SK-N-SH (cell line): Measurements from ENCODE around the gene PLEKHG5.

ENCODE experiments used
- CHD2 ChIP-seq: fragments of 150-350 bp; IDR thresholded peaks from 2 replicates; pipeline ENCODE4 v1.6.1; 2018; ENCODE audit warnings: low read length; ENCODE audit not compliant: partially characterized antibody
- CTCF ChIP-seq: fragments of 200-600 bp; sonication (generic); IDR thresholded peaks from 2 replicates; pipeline ENCODE4 v1.6.1; 2017; ENCODE audit warnings: antibody characterized with exemption, mild to moderate bottlenecking, moderate library complexity
- ELF1 ChIP-seq: IDR thresholded peaks from 2 replicates; pipeline ENCODE4 v1.4.0; 2012
- EP300 ChIP-seq, 2 experiments: IDR thresholded peaks; 2 replicates each; pipeline versions ENCODE4 v1.4.0 to v1.6.1; 2012; ENCODE audit warnings: borderline replicate concordance in 1 of 2, low read depth in 1 of 2, low read length in 1 of 2
- JUND ChIP-seq: IDR thresholded peaks from 2 replicates; pipeline ENCODE4 v1.4.0; 2012
- RFX5 ChIP-seq: IDR thresholded peaks from 2 replicates; pipeline ENCODE4 v1.6.1; 2012; ENCODE audit warnings: mild to moderate bottlenecking, improper control_type of control experiment, low read length
- SMC3 ChIP-seq: IDR thresholded peaks from 2 replicates; pipeline ENCODE4 v1.6.1; 2012; ENCODE audit warnings: low read depth, low read length, improper control_type of control experiment
- TAF1 ChIP-seq: IDR thresholded peaks from 2 replicates; pipeline ENCODE4 v1.6.1; 2012; ENCODE audit warnings: low read depth, mild to moderate bottlenecking, low read length, moderate library complexity, borderline replicate concordance
- TCF12 ChIP-seq: IDR thresholded peaks from 2 replicates; pipeline ENCODE4 v1.4.0; 2012
- TEAD4 ChIP-seq: IDR thresholded peaks from 2 replicates; pipeline ENCODE4 v1.4.0; 2012; ENCODE audit warnings: mild to moderate bottlenecking, borderline replicate concordance; ENCODE audit not compliant: insufficient read depth
- USF2 ChIP-seq: fragments of 150-350 bp; IDR thresholded peaks from 2 replicates; pipeline ENCODE4 v1.6.1; 2017; ENCODE audit warnings: antibody characterized with exemption, low read length, low read depth, borderline replicate concordance
- YY1 ChIP-seq: IDR thresholded peaks from 2 replicates; pipeline ENCODE4 v1.4.0; 2012; ENCODE audit warnings: low read depth, mild to moderate bottlenecking
- ZBTB33 ChIP-seq: IDR thresholded peaks from 2 replicates; pipeline ENCODE4 v1.4.0; 2012; ENCODE audit warnings: low read depth, borderline replicate concordance

DNA sequence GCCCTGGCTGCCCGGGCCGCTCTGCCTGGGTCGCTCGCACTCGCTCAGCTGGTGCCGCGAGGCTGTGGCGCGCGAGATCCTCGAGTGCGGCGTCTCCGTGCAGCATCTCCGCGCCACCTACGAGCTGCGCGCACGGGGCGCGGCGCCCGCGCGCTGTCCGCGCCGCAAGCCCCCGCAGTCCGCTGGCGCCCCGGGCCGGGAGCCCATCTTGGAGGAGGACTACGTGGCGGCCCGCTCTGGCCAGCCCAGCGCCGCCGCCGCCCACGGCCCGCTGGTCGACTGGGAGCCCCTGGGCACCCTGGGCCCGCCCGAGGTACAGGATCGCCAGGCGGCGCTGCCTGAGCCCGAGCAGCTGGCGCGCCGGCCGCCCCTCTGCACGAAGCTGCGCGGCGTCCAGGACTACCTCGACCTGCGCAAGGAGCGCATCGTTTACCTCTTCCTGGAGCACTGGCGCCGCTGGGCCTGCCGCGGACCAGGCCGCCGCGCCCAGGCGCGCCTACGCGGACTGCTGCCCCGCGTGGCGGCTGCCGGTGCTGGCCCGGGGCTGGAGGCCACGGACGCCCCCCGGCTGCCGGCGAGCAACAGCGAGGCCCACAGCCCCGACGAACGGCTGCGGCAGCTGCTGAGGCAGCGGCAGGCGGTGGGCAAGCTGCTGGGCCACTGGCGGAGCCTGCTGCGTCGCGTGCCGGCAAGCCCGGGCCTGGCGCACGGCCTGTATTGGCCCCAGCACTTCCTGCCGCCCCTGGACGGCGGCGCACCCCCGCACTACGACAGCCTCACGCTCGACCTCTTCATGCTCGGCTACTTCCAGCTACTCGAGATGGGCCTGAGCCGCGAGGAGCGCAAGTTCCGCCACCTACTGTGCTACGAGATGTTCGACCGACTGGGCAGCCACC is 36.4 kb downstream of the PLEKHG5 start:
- TF ChIP-seq ZBTB33 (no peak), CHD2 (no peak), TCF12 (no peak), EP300 (IDR thresholded peaks at IDR 0.05; ENCODE audit: borderline replicate concordance in 1 of 2, low read depth in 1 of 2, low read length in 1 of 2) (no peak), JUND (no peak), RFX5 (no peak), TAF1 (no peak), ELF1 (no peak), CTCF (no peak), SMC3 (no peak), YY1 (no peak), USF2 (no peak), TEAD4 (no peak)
